IPS DF 6.9 (cell line): ENCODE data around the gene ZNF526.

Source experiments
- DNase-seq: peaks from one replicate; pipeline ENCODE4 v3.0.0-alpha.2; 2013; ENCODE audit warnings: low read depth, low spot score
- H3K27ac ChIP-seq: one replicate; pipeline ENCODE4 v1.5.1; 2013; ENCODE audit warnings: low read length, control low read depth
- H3K27me3 ChIP-seq: 2 replicates; pipeline ENCODE4 v1.6.1; 2013; ENCODE audit warnings: mild to moderate bottlenecking, low read length; ENCODE audit not compliant: control insufficient read depth, insufficient read depth
- H3K36me3 ChIP-seq: 2 replicates; pipeline ENCODE4 v1.6.1; 2013; ENCODE audit warnings: low read length; ENCODE audit not compliant: control insufficient read depth, insufficient read depth
- H3K4me1 ChIP-seq: 2 replicates; pipeline ENCODE4 v1.6.1; 2013; ENCODE audit warnings: low read length; ENCODE audit not compliant: control insufficient read depth, insufficient read depth
- H3K4me3 ChIP-seq: 2 replicates; pipeline ENCODE4 v1.5.1; 2013; ENCODE audit warnings: mild to moderate bottlenecking, low read length
- H3K9me3 ChIP-seq: 2 replicates; pipeline ENCODE4 v1.6.1; 2013; ENCODE audit warnings: low read length, inconsistent platforms; ENCODE audit not compliant: control insufficient read depth, insufficient read depth
- WGBS: extraction: QIAGEN DNeasy Blood & Tissue Kit; methylation state at CpG from one replicate; pipeline ENCODE4 v1.1.7; 2013; ENCODE audit warnings: mixed read lengths, missing lambda C conversion rate; ENCODE audit not compliant: insufficient read length, insufficient coverage; 5-methylcytosine and 5-hydroxymethylcytosine counted together

Gene ZNF526

GRCh38 chr19:42268704-42269477 lies 48.8 kb downstream of the ZNF526 start, which contains the start of gene CIC:
CIC (plus strand) TSS chr19:42269252; CDS start chr19:42271784, 2,532 bp downstream.
- peak within 1 kb of the TSS; percentile 75; the same call in 1 of the 2 replicates for H3K4me3 ChIP-seq
- H3K27ac ChIP-seq, result no peak within 1 kb of the TSS
- peaks cover 7% of the 10 kb centered on the region; the same call in 1 of the 2 replicates for H3K36me3 ChIP-seq
- WGBS, result no CpG with 5 or more reads among the region's 52 CpGs
- no peaks in the 10 kb centered on the region for H3K4me1 ChIP-seq
- no peaks in the 10 kb centered on the region for H3K27me3 ChIP-seq
- no peaks in the 10 kb centered on the region for H3K9me3 ChIP-seq
- peak; percentile 100 for DNase-seq

- Histone ChIP-seq H3K27ac (no peak overlapping the region), H3K4me3 (peak overlapping the region; percentile 46; the same call in 1 of the 2 replicates), H3K27me3 (no peaks in the 10 kb centered on the region), H3K4me1 (no peaks in the 10 kb centered on the region), H3K9me3 (no peaks in the 10 kb centered on the region), H3K36me3 (peaks cover 12% of the 10 kb centered on the region; the same call in 1 of the 2 replicates)
- no peak for DNase-seq
- WGBS, result no CpG with 5 or more reads among the region's 10 CpGs
Observed at GRCh38 chr19:42269478-42270345, 49.6 kb downstream of the ZNF526 start.

GRCh38 chr19:42270346-42271044 lies 50.4 kb downstream of the ZNF526 start:
- Histone ChIP-seq H3K4me3 (no peak overlapping the region), H3K36me3 (peaks cover 12% of the 10 kb centered on the region; the same call in 1 of the 2 replicates), H3K4me1 (no peaks in the 10 kb centered on the region), H3K27ac (no peak overlapping the region), H3K9me3 (no peaks in the 10 kb centered on the region), H3K27me3 (no peaks in the 10 kb centered on the region)
- no peak for DNase-seq
- WGBS, result no CpG with 5 or more reads among the region's 18 CpGs

GRCh38 chr19:42271045-42271419 lies 50.9 kb downstream of the ZNF526 start:
- Histone ChIP-seq H3K27me3 (no peaks in the 10 kb centered on the region), H3K4me3 (no peak overlapping the region), H3K4me1 (no peaks in the 10 kb centered on the region), H3K27ac (no peak overlapping the region), H3K36me3 (peaks cover 12% of the 10 kb centered on the region; the same call in 1 of the 2 replicates), H3K9me3 (no peaks in the 10 kb centered on the region)
- DNase-seq, result no peak
- no CpG with 5 or more reads among the region's 3 CpGs for WGBS

- H3K27me3 ChIP-seq, result no peaks in the 10 kb centered on the region
- no peak overlapping the region for H3K27ac ChIP-seq
- no peak for DNase-seq
- no peak overlapping the region for H3K4me3 ChIP-seq
- H3K9me3 ChIP-seq, result no peaks in the 10 kb centered on the region
- no CpG with 5 or more reads among the region's 35 CpGs for WGBS
- H3K36me3 ChIP-seq, result peaks cover 12% of the 10 kb centered on the region; the same call in 1 of the 2 replicates
- no peaks in the 10 kb centered on the region for H3K4me1 ChIP-seq
Observed at GRCh38 chr19:42271861-42272534, 51.9 kb downstream of the ZNF526 start.

GRCh38 chr19:42272535-42272897 lies 52.4 kb downstream of the ZNF526 start:
- DNase-seq, result no peak
- Histone ChIP-seq H3K36me3 (peaks cover 12% of the 10 kb centered on the region; the same call in 1 of the 2 replicates), H3K4me1 (no peaks in the 10 kb centered on the region), H3K9me3 (no peaks in the 10 kb centered on the region), H3K27ac (no peak overlapping the region), H3K27me3 (no peaks in the 10 kb centered on the region), H3K4me3 (no peak overlapping the region)
- no CpG with 5 or more reads among the region's 9 CpGs for WGBS

GRCh38 chr19:42272989-42273406 lies 52.9 kb downstream of the ZNF526 start:
- Histone ChIP-seq H3K9me3 (no peaks in the 10 kb centered on the region), H3K4me3 (no peak overlapping the region), H3K36me3 (peaks cover 12% of the 10 kb centered on the region; the same call in 1 of the 2 replicates), H3K4me1 (no peaks in the 10 kb centered on the region), H3K27me3 (no peaks in the 10 kb centered on the region), H3K27ac (no peak overlapping the region)
- no CpG with 5 or more reads among the region's 23 CpGs for whole genome bisulfite sequencing
- DNase-seq, result no peak

GRCh38 chr19:42273407-42274064 lies 53.4 kb downstream of the ZNF526 start:
- Histone ChIP-seq H3K27me3 (no peaks in the 10 kb centered on the region), H3K9me3 (no peaks in the 10 kb centered on the region), H3K36me3 (peaks cover 12% of the 10 kb centered on the region; the same call in 1 of the 2 replicates), H3K27ac (no peak overlapping the region), H3K4me3 (no peak overlapping the region), H3K4me1 (no peaks in the 10 kb centered on the region)
- no peak for DNase-seq
- no CpG with 5 or more reads among the region's 43 CpGs for WGBS

- H3K4me3 ChIP-seq, result no peak overlapping the region
- no peaks in the 10 kb centered on the region for H3K9me3 ChIP-seq
- DNase-seq, result no peak
- H3K27me3 ChIP-seq, result no peaks in the 10 kb centered on the region
- H3K36me3 ChIP-seq, result peaks cover 12% of the 10 kb centered on the region; the same call in 1 of the 2 replicates
- no CpG with 5 or more reads among the region's 22 CpGs for WGBS
- no peak overlapping the region for H3K27ac ChIP-seq
- H3K4me1 ChIP-seq, result no peaks in the 10 kb centered on the region
Observed at GRCh38 chr19:42274065-42274682, 54.1 kb downstream of the ZNF526 start.
